ENCODE data around the gene SRGAP2B.
"Not testable (repeated sequence)": the region's sequence is repeated elsewhere in the genome, so short reads cannot be mapped to it uniquely, and the experiment has no call there.

SRGAP2B gene

DNA sequence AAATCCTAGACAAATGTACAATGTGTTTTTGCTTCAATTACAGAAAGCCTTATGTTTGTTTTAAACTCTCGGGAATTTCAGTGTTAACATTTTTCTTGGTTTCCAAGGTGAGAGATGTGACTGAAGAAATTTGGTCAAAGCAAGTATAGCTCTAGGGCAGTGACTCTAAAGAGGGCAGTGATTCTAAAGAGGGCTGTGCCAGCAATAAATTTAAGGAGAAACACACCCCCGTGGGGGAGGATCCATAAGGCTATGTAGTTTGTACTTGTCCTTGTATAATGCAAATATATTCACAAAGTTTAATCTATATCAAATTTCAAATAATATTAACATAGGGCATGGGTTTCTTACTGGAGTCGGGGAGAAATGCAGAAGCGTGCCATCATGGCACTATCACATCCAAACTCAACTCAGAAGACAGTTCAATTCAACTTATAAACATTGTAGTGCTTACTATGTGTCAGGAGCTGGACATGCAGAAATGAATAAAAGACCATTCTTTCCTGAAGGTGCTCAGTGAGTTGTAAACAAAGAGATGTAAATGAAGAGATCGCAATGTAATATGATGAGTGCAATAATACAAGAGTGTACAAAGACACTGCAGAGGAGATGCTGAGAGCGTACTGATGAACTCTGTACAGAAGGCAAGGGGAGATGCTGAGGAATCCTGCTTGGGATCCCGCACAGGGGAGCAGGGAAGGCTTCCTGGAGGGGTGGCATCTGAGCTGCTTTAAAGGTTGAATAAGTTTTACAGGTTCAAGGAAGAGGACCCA lies 12.5 kb downstream of the SRGAP2B start:
- H3K9me3 ChIP-seq (ENCODE audit: control insufficient read depth in 2 of 2, low read length in 2 of 2); H3K36me3 ChIP-seq (ENCODE audit: control insufficient read depth in 2 of 2, insufficient read depth in 2 of 2, low read length in 2 of 2); H3K27me3 ChIP-seq (ENCODE audit: control insufficient read depth in 2 of 2, insufficient read depth in 2 of 2, low read length in 2 of 2); H3K4me3 ChIP-seq (ENCODE audit: low read length in 2 of 2); H3K27ac ChIP-seq (ENCODE audit: low read depth in 2 of 2, low read length in 2 of 2); H3K4me1 ChIP-seq (ENCODE audit: control insufficient read depth in 2 of 2, insufficient read depth in 2 of 2, low read length in 2 of 2); H3K9ac ChIP-seq (ENCODE audit: low read depth in 1 of 2, low read length in 2 of 2): not testable (repeated sequence)

DNA sequence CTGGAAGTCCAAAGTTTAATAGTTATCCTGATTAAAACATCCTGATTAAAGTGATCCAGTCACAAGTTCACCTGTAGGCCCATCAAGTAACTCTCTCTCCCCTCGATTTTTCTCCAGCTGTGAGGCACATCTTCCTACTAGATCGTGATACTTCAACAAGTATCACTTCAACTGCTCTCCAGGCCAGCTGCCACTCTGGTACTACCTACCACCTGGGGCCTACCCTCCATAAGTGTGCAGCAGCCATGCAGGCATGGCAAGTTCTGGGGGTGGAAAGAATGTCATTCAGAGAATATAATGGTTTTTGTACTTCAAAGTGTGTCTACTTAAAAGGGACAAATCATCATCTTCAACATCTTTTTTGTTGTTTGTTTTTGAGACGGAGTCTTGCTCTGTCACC lies 14.9 kb downstream of the SRGAP2B start:
- H3K9ac ChIP-seq (ENCODE audit: low read depth in 1 of 2, low read length in 2 of 2); H3K4me1 ChIP-seq (ENCODE audit: control insufficient read depth in 2 of 2, insufficient read depth in 2 of 2, low read length in 2 of 2); H3K4me3 ChIP-seq (ENCODE audit: low read length in 2 of 2); H3K9me3 ChIP-seq (ENCODE audit: control insufficient read depth in 2 of 2, low read length in 2 of 2); H3K36me3 ChIP-seq (ENCODE audit: control insufficient read depth in 2 of 2, insufficient read depth in 2 of 2, low read length in 2 of 2); H3K27me3 ChIP-seq (ENCODE audit: control insufficient read depth in 2 of 2, insufficient read depth in 2 of 2, low read length in 2 of 2); H3K27ac ChIP-seq (ENCODE audit: low read depth in 2 of 2, low read length in 2 of 2): not testable (repeated sequence)

DNA sequence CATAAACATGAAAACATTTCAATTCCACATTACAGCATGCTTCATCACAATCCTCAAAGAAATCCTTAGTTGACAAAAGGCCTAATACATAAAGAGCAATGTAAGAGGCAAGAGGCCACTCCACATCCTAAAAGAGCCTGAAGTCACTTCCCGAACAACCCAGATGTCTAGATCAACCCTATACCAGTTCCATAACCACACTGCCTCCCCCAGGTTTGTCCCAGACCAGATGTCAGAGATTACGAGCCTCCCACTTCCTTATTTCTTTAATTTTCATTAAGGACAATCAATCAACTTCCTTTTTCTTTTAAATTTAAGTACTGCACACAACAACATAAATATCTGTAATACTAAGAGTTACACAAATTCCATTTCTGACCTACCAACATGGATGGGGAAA lies 15.4 kb downstream of the SRGAP2B start:
- H3K9me3 ChIP-seq (ENCODE audit: control insufficient read depth in 2 of 2, low read length in 2 of 2); H3K27me3 ChIP-seq (ENCODE audit: control insufficient read depth in 2 of 2, insufficient read depth in 2 of 2, low read length in 2 of 2); H3K36me3 ChIP-seq (ENCODE audit: control insufficient read depth in 2 of 2, insufficient read depth in 2 of 2, low read length in 2 of 2); H3K27ac ChIP-seq (ENCODE audit: low read depth in 2 of 2, low read length in 2 of 2); H3K9ac ChIP-seq (ENCODE audit: low read depth in 1 of 2, low read length in 2 of 2); H3K4me1 ChIP-seq (ENCODE audit: control insufficient read depth in 2 of 2, insufficient read depth in 2 of 2, low read length in 2 of 2); H3K4me3 ChIP-seq (ENCODE audit: low read length in 2 of 2): not testable (repeated sequence)

DNA sequence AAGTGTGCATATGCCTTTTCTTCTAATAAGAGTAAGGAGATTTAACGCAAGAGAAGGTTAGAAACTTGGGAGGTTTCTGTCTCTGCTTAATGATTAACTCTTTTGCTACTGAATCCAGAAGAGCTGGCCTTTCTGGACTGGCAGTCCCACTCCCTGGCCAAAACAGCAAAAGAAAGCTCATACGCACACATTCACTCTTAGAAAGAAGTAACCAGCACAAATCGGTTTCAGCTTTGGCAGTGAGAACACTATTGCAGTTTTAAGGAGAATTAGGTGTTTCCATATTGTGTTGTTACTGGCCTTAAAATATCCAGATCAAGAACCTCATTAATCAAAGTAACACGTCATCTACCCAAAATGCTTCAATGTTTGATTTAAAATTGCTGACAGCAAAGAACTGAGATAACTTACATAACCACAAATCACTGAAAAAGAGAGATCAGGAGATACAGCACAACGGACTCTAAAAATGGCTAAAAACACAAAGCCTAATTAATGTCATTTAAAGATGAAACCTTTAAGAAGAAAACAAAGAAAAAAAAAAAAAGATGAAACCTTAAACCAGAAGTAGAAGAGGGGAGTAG lies 16.2 kb downstream of the SRGAP2B start:
- H3K9me3 ChIP-seq (ENCODE audit: control insufficient read depth in 2 of 2, low read length in 2 of 2); H3K27ac ChIP-seq (ENCODE audit: low read depth in 2 of 2, low read length in 2 of 2); H3K4me3 ChIP-seq (ENCODE audit: low read length in 2 of 2); H3K9ac ChIP-seq (ENCODE audit: low read depth in 1 of 2, low read length in 2 of 2); H3K4me1 ChIP-seq (ENCODE audit: control insufficient read depth in 2 of 2, insufficient read depth in 2 of 2, low read length in 2 of 2); H3K36me3 ChIP-seq (ENCODE audit: control insufficient read depth in 2 of 2, insufficient read depth in 2 of 2, low read length in 2 of 2); H3K27me3 ChIP-seq (ENCODE audit: control insufficient read depth in 2 of 2, insufficient read depth in 2 of 2, low read length in 2 of 2): not testable (repeated sequence)

DNA sequence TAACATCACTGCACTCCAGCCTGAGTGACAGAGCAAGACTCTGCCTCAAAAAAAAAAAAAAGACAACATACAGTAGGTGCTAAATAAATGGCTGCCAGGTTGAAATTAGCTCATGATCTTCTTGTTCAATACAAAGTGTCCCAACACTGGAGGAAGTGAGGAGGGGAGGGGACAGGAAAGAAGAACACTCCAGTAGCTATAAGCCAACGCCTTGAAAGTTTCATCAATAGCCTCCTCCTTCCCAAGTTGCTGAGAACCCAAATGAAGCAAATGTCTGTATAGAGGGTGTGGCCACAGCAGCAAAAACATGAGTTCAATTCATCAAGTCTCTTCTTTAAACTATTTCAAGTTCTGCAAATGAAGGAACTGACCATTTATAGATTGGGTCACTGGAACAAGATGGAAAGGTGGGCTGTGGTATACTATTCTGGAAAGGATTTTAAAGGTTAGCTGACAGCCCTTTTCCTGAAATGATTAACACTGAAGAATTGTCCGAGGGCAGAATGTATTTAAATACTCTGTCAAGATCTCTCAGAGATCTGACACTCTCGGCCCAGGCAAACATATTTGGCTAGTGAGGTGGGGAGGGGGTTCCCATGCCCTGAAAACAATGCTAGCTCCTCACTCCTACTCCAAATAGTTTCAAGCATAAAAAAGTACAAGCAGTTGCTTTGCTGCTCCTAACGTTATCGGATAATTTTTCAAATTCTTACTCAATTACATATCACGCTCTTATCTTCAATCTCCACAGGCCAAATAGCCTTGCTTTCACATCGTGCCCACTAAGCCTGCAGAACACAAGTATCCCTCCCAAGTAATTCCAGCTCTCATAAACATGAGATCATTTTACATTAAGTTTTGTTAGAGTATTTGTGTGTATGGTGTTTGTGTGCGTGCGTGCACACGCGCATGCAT lies 17.0 kb downstream of the SRGAP2B start:
- not testable (repeated sequence) for H3K9ac ChIP-seq (ENCODE audit: low read depth in 1 of 2, low read length in 2 of 2); H3K4me1 ChIP-seq (ENCODE audit: control insufficient read depth in 2 of 2, insufficient read depth in 2 of 2, low read length in 2 of 2); H3K9me3 ChIP-seq (ENCODE audit: control insufficient read depth in 2 of 2, low read length in 2 of 2); H3K27me3 ChIP-seq (ENCODE audit: control insufficient read depth in 2 of 2, insufficient read depth in 2 of 2, low read length in 2 of 2); H3K27ac ChIP-seq (ENCODE audit: low read depth in 2 of 2, low read length in 2 of 2); H3K36me3 ChIP-seq (ENCODE audit: control insufficient read depth in 2 of 2, insufficient read depth in 2 of 2, low read length in 2 of 2); H3K4me3 ChIP-seq (ENCODE audit: low read length in 2 of 2)

DNA sequence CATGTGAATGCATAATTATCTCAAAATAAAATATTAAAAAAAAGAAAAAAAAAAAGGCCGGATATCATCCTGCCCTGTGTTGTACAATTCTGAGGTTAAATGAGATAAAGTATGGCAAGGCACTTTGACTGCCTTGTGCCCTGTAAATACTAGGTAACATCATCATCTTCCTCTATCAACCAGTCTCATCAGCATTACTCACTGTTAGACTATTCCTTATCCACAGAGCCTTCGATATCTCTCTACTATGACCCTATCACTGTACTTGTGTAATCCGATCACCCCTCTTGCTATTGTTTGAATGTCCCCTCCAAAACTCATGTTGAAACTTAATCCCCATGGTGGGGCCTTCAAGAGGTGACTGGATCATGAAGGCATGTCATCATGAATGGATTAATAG lies 18.3 kb downstream of the SRGAP2B start:
- H3K4me3 ChIP-seq (ENCODE audit: low read length in 2 of 2); H3K9ac ChIP-seq (ENCODE audit: low read depth in 1 of 2, low read length in 2 of 2); H3K27ac ChIP-seq (ENCODE audit: low read depth in 2 of 2, low read length in 2 of 2); H3K4me1 ChIP-seq (ENCODE audit: control insufficient read depth in 2 of 2, insufficient read depth in 2 of 2, low read length in 2 of 2); H3K27me3 ChIP-seq (ENCODE audit: control insufficient read depth in 2 of 2, insufficient read depth in 2 of 2, low read length in 2 of 2); H3K36me3 ChIP-seq (ENCODE audit: control insufficient read depth in 2 of 2, insufficient read depth in 2 of 2, low read length in 2 of 2); H3K9me3 ChIP-seq (ENCODE audit: control insufficient read depth in 2 of 2, low read length in 2 of 2): not testable (repeated sequence)

DNA sequence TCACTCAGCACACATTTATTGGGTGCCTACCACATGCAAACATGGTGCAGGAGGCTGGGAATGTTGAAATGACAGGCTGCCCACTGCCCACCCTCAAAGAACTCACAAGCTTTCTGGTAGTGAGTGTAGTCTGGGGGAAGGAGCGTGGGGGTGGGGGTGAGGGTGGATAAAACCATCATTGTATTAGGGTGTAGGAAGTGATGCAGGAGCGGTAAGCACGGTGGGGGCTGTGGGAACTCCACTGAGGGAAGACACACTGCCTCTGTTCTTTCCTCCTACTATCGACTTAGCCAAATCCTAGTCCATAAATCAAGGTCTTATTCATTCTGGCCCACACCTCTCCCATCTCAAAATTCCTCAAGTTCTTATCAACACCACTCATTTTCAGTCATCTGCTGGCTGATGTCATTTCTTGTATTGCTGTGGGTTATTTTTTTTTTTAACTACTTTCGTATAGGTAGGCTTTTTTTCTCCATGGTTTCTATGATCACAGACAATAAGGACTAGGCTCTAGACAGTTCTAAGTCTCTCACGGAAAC lies 21.0 kb downstream of the SRGAP2B start:
- not testable (repeated sequence) for H3K27ac ChIP-seq (ENCODE audit: low read depth in 2 of 2, low read length in 2 of 2); H3K9ac ChIP-seq (ENCODE audit: low read depth in 1 of 2, low read length in 2 of 2); H3K4me3 ChIP-seq (ENCODE audit: low read length in 2 of 2); H3K4me1 ChIP-seq (ENCODE audit: control insufficient read depth in 2 of 2, insufficient read depth in 2 of 2, low read length in 2 of 2); H3K9me3 ChIP-seq (ENCODE audit: control insufficient read depth in 2 of 2, low read length in 2 of 2); H3K27me3 ChIP-seq (ENCODE audit: control insufficient read depth in 2 of 2, insufficient read depth in 2 of 2, low read length in 2 of 2); H3K36me3 ChIP-seq (ENCODE audit: control insufficient read depth in 2 of 2, insufficient read depth in 2 of 2, low read length in 2 of 2)

DNA sequence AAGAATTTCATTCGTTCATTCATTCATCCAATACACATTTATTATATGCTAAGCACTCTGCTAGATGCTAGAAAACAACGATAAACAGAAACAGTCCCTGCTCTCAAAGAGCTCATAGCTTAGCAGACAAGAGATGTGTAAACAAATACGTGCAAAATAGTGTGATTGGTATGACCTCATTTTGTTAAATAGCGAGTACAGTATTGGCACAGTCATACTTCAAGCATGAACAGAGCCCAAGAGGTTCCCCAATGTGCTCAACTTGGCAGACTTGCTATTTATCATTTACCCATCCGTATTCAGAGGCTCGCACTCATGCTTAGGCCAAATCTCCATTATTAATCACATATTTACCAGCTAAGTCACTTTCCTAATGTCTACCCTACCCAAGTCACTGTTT lies 23.6 kb downstream of the SRGAP2B start:
- not testable (repeated sequence) for H3K9ac ChIP-seq (ENCODE audit: low read depth in 1 of 2, low read length in 2 of 2); H3K4me1 ChIP-seq (ENCODE audit: control insufficient read depth in 2 of 2, insufficient read depth in 2 of 2, low read length in 2 of 2); H3K27ac ChIP-seq (ENCODE audit: low read depth in 2 of 2, low read length in 2 of 2); H3K27me3 ChIP-seq (ENCODE audit: control insufficient read depth in 2 of 2, insufficient read depth in 2 of 2, low read length in 2 of 2); H3K36me3 ChIP-seq (ENCODE audit: control insufficient read depth in 2 of 2, insufficient read depth in 2 of 2, low read length in 2 of 2); H3K9me3 ChIP-seq (ENCODE audit: control insufficient read depth in 2 of 2, low read length in 2 of 2); H3K4me3 ChIP-seq (ENCODE audit: low read length in 2 of 2)

DNA sequence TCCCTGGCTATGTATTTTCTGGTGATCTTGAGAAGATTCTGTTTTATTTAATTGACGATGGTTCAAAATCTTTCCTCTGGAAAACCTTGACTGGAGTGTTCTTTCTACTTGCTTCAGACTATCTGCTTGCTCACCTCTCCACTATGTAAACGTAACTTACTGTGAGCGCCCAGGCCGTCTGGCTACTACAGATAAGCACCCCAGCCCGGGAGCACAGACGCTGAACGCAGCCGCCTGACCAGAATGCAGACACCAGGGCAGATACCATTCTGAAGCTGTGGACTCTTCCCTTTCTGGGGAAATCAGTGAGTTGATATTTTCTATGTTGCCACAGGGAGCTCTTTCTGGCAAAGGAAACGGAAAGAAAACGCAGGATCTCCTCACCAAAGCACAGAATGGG lies 28.6 kb downstream of the SRGAP2B start:
- not testable (repeated sequence) for H3K9ac ChIP-seq (ENCODE audit: low read depth in 1 of 2, low read length in 2 of 2); H3K27me3 ChIP-seq (ENCODE audit: control insufficient read depth in 2 of 2, insufficient read depth in 2 of 2, low read length in 2 of 2); H3K4me3 ChIP-seq (ENCODE audit: low read length in 2 of 2); H3K9me3 ChIP-seq (ENCODE audit: control insufficient read depth in 2 of 2, low read length in 2 of 2); H3K36me3 ChIP-seq (ENCODE audit: control insufficient read depth in 2 of 2, insufficient read depth in 2 of 2, low read length in 2 of 2); H3K27ac ChIP-seq (ENCODE audit: low read depth in 2 of 2, low read length in 2 of 2); H3K4me1 ChIP-seq (ENCODE audit: control insufficient read depth in 2 of 2, insufficient read depth in 2 of 2, low read length in 2 of 2)

DNA sequence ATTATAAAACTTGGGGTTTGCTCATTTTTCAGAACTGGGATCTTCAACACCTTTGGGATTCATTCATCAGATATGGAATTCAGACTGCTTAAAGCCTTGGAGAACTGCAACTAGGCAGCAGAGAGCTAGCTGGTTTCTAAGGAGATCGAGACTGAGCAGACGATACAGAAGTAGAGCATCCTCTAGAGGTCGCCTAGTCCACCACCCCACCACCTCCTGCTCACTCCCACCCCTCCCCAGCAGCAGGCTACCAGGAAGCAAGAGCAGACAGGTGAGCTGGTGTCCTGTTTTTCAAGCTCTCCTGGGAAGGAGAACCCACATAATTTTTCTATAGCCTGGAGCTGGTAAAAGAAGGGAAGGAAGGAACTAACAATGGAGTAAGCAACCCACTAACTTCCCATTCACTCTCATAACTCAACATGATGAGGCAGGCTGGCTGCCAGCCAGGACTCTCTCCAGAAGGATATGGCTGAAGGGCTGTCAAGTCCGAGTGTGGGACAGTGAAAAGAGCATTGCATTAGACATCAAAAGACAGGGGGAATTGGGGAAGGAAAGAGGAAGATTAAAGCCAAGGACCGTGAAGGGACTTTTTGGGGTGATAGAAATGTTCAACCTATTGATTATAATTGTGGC lies 29.8 kb downstream of the SRGAP2B start:
- not testable (repeated sequence) for H3K36me3 ChIP-seq (ENCODE audit: control insufficient read depth in 2 of 2, insufficient read depth in 2 of 2, low read length in 2 of 2); H3K4me1 ChIP-seq (ENCODE audit: control insufficient read depth in 2 of 2, insufficient read depth in 2 of 2, low read length in 2 of 2); H3K27me3 ChIP-seq (ENCODE audit: control insufficient read depth in 2 of 2, insufficient read depth in 2 of 2, low read length in 2 of 2); H3K9ac ChIP-seq (ENCODE audit: low read depth in 1 of 2, low read length in 2 of 2); H3K9me3 ChIP-seq (ENCODE audit: control insufficient read depth in 2 of 2, low read length in 2 of 2); H3K4me3 ChIP-seq (ENCODE audit: low read length in 2 of 2); H3K27ac ChIP-seq (ENCODE audit: low read depth in 2 of 2, low read length in 2 of 2)
